NCI-H128 (cell line): ENCODE results near the gene GUF1.
"Not testable (repeated sequence)": the region's sequence is repeated elsewhere in the genome, so short reads cannot be mapped to it uniquely, and the experiment has no call there.

ENCODE experiments used
- DNase-seq: peaks from one replicate; lab custom pipeline; 2025; ENCODE audit not compliant: unreplicated experiment; lab: John Stamatoyannopoulos, UW

The GUF1 gene

GRCh38 chr4:44700427-44700826 lies 22.2 kb downstream of the GUF1 start:
- no peak for DNase-seq

DNA sequence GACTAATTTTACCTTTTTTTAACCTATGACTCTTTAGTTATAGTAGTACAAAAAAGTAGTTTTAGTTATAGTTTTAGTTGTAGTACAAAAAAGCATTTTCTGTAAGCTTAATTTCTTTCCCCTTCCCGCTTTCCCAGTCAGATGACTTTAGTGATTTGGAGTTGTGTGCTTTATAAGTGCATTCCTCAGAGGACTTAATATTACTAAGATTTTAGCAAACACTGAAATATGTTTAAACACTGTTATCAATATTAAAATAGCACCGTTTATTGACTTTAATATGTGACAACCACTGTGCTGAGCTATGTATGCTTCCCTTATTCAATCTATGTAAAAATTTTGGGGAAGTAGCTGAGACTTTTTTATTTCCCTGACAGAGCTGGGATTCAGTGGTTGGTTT lies 22.8 kb downstream of the GUF1 start:
- DNase-seq = no peak

GRCh38 chr4:44704673-44705072 lies 26.5 kb downstream of the GUF1 start:
- no peak for DNase-seq

DNA sequence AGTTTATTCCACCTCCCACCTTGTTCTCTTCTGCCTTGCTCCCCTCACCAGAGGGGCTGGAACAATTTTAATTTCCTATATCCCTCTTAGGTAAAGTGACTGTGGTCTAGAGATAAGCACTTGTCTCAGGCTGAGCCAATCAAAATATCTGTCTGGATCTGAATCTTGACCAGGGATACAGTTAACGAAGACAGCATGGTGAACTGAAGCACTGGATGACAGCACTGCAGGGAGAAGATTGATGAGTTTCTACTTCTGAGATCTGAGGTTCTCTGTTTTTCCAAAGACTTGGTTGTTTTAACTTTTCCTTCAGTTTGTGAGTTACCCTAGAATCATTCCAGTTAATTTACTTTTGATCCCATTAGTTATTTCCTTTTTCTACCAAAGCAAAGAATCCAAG lies 34.9 kb downstream of the GUF1 start:
- no peak for DNase-seq

DNA sequence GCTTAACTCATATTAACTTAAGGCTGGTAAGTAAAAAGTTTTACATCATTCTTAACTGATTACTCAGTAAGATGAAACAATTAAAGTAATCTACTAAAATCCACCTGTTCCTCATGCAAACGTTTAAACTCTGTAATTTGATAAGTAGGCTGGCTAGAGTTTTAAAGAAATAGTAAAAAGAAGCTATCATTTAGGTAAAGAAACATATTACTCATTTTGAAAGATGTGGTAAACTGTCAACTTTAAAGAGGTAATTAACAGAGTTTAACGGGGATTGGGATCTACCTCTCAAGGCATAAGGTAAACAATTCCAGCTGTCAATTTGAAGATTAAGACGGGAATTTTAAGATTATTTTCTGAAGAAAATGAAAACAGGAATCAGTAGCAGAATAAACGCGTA lies 38.4 kb downstream of the GUF1 start:
- DNase-seq = no peak

- no peak for DNase-seq
Measured at GRCh38 chr4:44720371-44720770, 42.2 kb downstream of the GUF1 start.

- no peak for DNase-seq
Measured at GRCh38 chr4:44722001-44722400, 43.8 kb downstream of the GUF1 start.

GRCh38 chr4:44725166-44725565 lies 46.9 kb downstream of the GUF1 start:
- no peak for DNase-seq

- DNase-seq = no peak
Measured at GRCh38 chr4:44725726-44726037, 47.5 kb downstream of the GUF1 start.

DNA sequence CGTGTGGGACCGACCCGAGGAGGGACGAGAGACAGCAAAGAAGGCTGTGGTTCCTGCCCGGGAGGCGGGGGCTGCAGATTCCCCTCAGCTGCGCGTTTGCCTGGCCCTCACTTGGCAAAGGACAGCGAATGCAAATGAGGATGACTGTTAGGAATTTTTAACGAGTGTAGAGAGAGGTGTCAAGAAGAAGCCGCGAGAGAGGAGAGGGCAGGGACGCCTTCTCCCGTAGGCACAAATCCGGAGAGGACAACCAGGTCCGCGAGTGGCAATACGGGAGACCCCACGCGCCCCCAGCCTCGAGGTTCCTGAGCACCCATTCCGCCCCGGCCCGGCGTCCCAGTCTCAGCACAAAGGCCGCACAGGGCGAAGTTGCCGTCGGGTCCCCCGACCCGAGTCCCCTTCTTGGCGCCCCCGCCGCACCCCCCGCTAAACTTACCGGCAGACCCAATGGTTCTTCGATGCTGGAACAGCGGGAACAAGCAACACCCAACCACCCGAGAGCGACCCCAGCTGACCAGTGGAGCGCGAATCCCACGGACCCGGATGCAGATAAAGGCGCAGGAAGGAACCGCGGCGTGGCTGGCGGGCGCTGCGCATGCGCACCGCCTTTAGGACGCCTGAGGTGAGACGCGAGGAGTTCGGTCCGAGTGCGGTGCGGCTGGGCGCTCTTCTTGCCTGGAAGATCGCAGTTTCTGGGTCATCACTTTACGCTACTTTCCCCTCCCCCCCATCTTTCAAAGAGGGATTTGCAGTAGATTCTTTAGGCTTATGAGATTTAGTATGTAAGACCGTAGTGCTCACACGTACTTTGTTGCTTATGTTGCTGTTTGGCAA lies 48.0 kb downstream of the GUF1 start, which contains the start of gene GNPDA2:
Gene GNPDA2, minus strand, starts transcription at position 519 of the 834 bp plus-strand sequence. CDS start 4,349 bp downstream, outside the sequence.
- DNase-seq = peak; percentile 20

DNA sequence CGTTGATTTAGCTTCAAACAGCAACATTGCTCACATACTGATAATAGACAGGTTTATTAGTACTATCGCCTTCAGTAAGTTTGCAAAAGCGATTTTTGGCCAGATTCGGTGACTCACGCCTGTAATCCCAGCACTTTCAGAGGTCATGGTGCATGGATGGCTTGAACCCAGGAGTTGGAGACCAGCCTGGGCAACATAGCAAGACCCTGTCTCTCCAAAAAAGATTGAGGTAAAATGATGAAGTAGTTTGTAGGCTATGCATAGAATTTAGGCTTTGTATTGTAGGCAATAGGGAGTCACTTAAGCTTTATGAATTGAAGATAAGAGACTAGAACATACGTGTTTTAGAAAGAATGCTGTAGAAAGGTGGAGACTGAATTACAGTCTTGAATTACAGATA lies 49.3 kb downstream of the GUF1 start:
- no peak for DNase-seq

GRCh38 chr4:44728694-44729093 lies 50.5 kb downstream of the GUF1 start:
- DNase-seq = not testable (repeated sequence)

GRCh38 chr4:44736900-44737299 lies 58.7 kb downstream of the GUF1 start:
- no peak for DNase-seq

DNA sequence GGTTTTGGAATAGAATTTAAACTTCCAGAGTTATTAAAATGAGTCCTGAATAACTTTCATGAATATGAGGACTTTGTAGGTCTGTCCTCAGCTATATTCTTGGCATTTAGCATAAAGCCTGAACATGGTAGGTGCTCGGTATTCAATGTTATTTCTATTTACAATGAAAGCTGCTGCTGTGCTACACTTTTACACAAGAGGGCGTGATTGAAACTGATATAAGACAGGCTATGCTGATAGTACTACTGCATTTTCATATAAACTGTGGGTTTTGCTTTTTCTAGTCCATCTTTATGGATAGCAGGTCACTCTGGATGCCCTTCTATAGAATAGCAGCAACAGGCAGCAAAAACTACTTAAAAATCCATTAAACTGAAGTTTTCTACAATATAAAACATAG lies 60.4 kb downstream of the GUF1 start:
- DNase-seq = no peak

GRCh38 chr4:44740201-44740600 lies 62.0 kb downstream of the GUF1 start:
- no peak for DNase-seq
